CD4-positive, alpha-beta memory T cell (primary cell): Measurements from ENCODE around the gene ZNF446. TPM values are rescaled to one million over a fixed set of nuclear protein-coding genes. Genes with fewer than 3 reads are reported as not detected.
"Not testable (repeated sequence)": the region's sequence is repeated elsewhere in the genome, so short reads cannot be mapped to it uniquely, and the experiment has no call there.

Experiments used
- CTCF ChIA-PET: fragments of 350-600 bp; sonication (Branson Sonifier 250); formaldehyde crosslinking; loops from one replicate; lab custom pipeline; 2021; ENCODE audit warnings: inconsistent platforms; ENCODE audit not compliant: partially characterized antibody; lab: Charles Lee
- POLR2A ChIA-PET: fragments of 350-600 bp; sonication (Branson Sonifier 250); formaldehyde crosslinking; loops from one replicate; lab custom pipeline; 2021; ENCODE audit not compliant: partially characterized antibody; lab: Charles Lee
- DNase-seq, 5 donors: peaks; one replicate each; pipeline versions ENCODE4 v3.0.0 to v3.0.0-alpha.2; 2020 to 2022; ENCODE audit warnings: mixed read lengths in 1 of 5
- H3K27ac ChIP-seq: one replicate; pipeline ENCODE4 v1.7.0; 2013; ENCODE audit warnings: low read depth, low read length
- H3K27me3 ChIP-seq: 2 replicates; pipeline ENCODE4 v1.7.0; 2013; ENCODE audit warnings: mild to moderate bottlenecking, low read length, moderate library complexity; ENCODE audit not compliant: insufficient read depth
- H3K36me3 ChIP-seq: 2 replicates; pipeline ENCODE4 v1.7.0; 2013; ENCODE audit warnings: mild to moderate bottlenecking, low read length, moderate library complexity; ENCODE audit not compliant: insufficient read depth
- H3K4me1 ChIP-seq: 2 replicates; pipeline ENCODE4 v1.7.0; 2013; ENCODE audit warnings: mild to moderate bottlenecking, low read length, moderate library complexity; ENCODE audit not compliant: insufficient read depth
- H3K4me3 ChIP-seq, 2 donors: one replicate each; pipeline ENCODE4 v1.7.0; 2013; ENCODE audit warnings: low read length in 2 of 2, mild to moderate bottlenecking in 1 of 2
- H3K9me3 ChIP-seq, 2 donors: one replicate each; pipeline ENCODE4 v1.7.0; 2013; ENCODE audit warnings: low read length in 2 of 2, control low read depth in 1 of 2; ENCODE audit not compliant: control insufficient read depth in 1 of 2
- H3K27ac Mint-ChIP-seq, 7 donors: one replicate each; pipeline ENCODE4 v1.8.0; 2020 to 2021; ENCODE audit warnings: mixed read lengths in 7 of 7, mild to moderate bottlenecking in 6 of 7, inconsistent platforms in 3 of 7, moderate library complexity in 3 of 7
- H3K27me3 Mint-ChIP-seq, 2 donors: one replicate each; pipeline ENCODE4 v1.8.0; 2020 to 2021; ENCODE audit warnings: mixed read lengths in 2 of 2
- H3K36me3 Mint-ChIP-seq, 2 donors: one replicate each; pipeline ENCODE4 v1.8.0; 2020 to 2021; ENCODE audit warnings: mixed read lengths in 2 of 2, inconsistent platforms in 1 of 2, mild to moderate bottlenecking in 1 of 2
- H3K4me1 Mint-ChIP-seq, 4 donors: one replicate each; pipeline ENCODE4 v1.8.0; 2020 to 2021; ENCODE audit warnings: mixed read lengths in 4 of 4, mild to moderate bottlenecking in 1 of 4
- H3K4me3 Mint-ChIP-seq, 8 donors: one replicate each; pipeline ENCODE4 v1.8.0; 2020 to 2021; ENCODE audit warnings: mixed read lengths in 8 of 8, mild to moderate bottlenecking in 7 of 8, moderate library complexity in 6 of 8, inconsistent platforms in 3 of 8
- H3K9me3 Mint-ChIP-seq, 8 donors: one replicate each; pipeline ENCODE4 v1.8.0; 2020 to 2021; ENCODE audit warnings: mixed read lengths in 8 of 8, mild to moderate bottlenecking in 5 of 8, inconsistent platforms in 3 of 8, moderate library complexity in 1 of 8
- intact Hi-C: fragments of 100-400 bp; cut with micrococcal nuclease; formaldehyde crosslinking; loops from one replicate; pipeline ENCODE4 v1.15.1; 2023
- polyA plus RNA-seq, 2 donors: library from polyadenylated mRNA; unstranded; fragments of 300-500 nt; fragmentation: Illumina TruSeq; gene quantifications; one replicate each; pipeline ENCODE4 v1.2.3, GENCODE V29; 2021
- total RNA-seq, 2 experiments: library from RNA; stranded (reverse); gene quantifications; one replicate each; pipeline ENCODE4 v1.2.3, GENCODE V29; 2021

ZNF446 gene
- total and polyA plus RNA-seq, 4 experiments from 2014 or later, result 1.4 to 19.5 (median 10.9) TPM

- H3K4me1 ChIP-seq, result peaks cover 18% of the 10 kb centered on the region
- H3K36me3 ChIP-seq, CTCF ChIA-PET, H3K9me3 ChIP-seq, H3K27ac Mint-ChIP-seq, intact Hi-C loops, DNase-seq, H3K27ac ChIP-seq, H3K4me3 Mint-ChIP-seq, H3K27me3 ChIP-seq, H3K4me3 ChIP-seq: not testable (repeated sequence)
- POLR2A ChIA-PET, result interaction anchor here (1.6 kb wide), 1 partner anchor 8 kb away, joined by 5 read pairs; the partner anchor contains the start of gene ZNF324B
- Mint-ChIP-seq H3K4me1 (peaks cover 12 to 30% (median 16%) of the 10 kb centered on the region in 4 donors), H3K9me3 (peaks cover 3 to 22% (median 16%) of the 10 kb centered on the region in 8 donors), H3K27me3 (peaks cover 7 to 11% of the 10 kb centered on the region in 2 donors), H3K36me3 (peaks cover 16 to 17% of the 10 kb centered on the region in 2 donors)
Measured at GRCh38 chr19:58442986-58443385, 33.2 kb upstream of the ZNF446 start.

GRCh38 chr19:58448860-58449259 is 27.3 kb upstream of the ZNF446 start:
- H3K9me3 Mint-ChIP-seq, result peaks cover 0 to 17% (median 5%) of the 10 kb centered on the region in 8 donors
- H3K27me3 ChIP-seq, DNase-seq, POLR2A ChIA-PET, H3K9me3 ChIP-seq, intact Hi-C loops, H3K36me3 ChIP-seq, H3K27ac Mint-ChIP-seq, CTCF ChIA-PET, H3K27ac ChIP-seq, H3K4me1 ChIP-seq, H3K4me3 Mint-ChIP-seq, H3K4me3 ChIP-seq, H3K36me3 Mint-ChIP-seq: not testable (repeated sequence)
- H3K4me1 Mint-ChIP-seq, result peaks cover 12 to 24% (median 19%) of the 10 kb centered on the region in 4 donors
- peaks cover 8 to 15% of the 10 kb centered on the region in 2 donors for H3K27me3 Mint-ChIP-seq

- H3K36me3 ChIP-seq, DNase-seq, H3K9me3 ChIP-seq, intact Hi-C loops, H3K4me3 Mint-ChIP-seq, H3K4me3 ChIP-seq, H3K27ac ChIP-seq, H3K27me3 ChIP-seq, H3K4me1 ChIP-seq, H3K27ac Mint-ChIP-seq, POLR2A ChIA-PET: not testable (repeated sequence)
- peaks cover 0 to 17% (median 5%) of the 10 kb centered on the region in 8 donors for H3K9me3 Mint-ChIP-seq
- peaks cover 6 to 15% of the 10 kb centered on the region in 2 donors for H3K27me3 Mint-ChIP-seq
- CTCF ChIA-PET, result interaction anchor here (1.3 kb wide), 1 partner anchor 64 kb away, joined by 3 read pairs; no protein-coding TSS in a partner anchor
- H3K4me1 Mint-ChIP-seq, result peaks cover 13 to 31% (median 19%) of the 10 kb centered on the region in 4 donors
- peaks cover 12 to 14% of the 10 kb centered on the region in 2 donors for H3K36me3 Mint-ChIP-seq
Measured at GRCh38 chr19:58449980-58450379, 26.2 kb upstream of the ZNF446 start.

- H3K4me3 Mint-ChIP-seq, result peak overlapping the region; percentile 85 to 93 (median 88)
- peaks cover 6 to 14% of the 10 kb centered on the region in 2 donors for H3K27me3 Mint-ChIP-seq
- no peaks in the 10 kb centered on the region for H3K36me3 ChIP-seq
- ChIA-PET CTCF (interaction anchor here (0.8 to 1.0 kb wide), 2 partner anchors 42 to 68 kb away, joined by 3 read pairs; partner anchors contain the start of gene ZNF584), POLR2A (interaction anchor here (0.8 to 2.4 kb wide), 11 partner anchors 8 to 268 kb away, joined by 3 to 18 read pairs (median 5); partner anchors contain the start of genes TRIM28, ZBTB45, ZNF132 and ZNF274)
- intact Hi-C loops, result loop anchor here (1.0 kb wide), 8 partner anchors 11 to 269 kb away; partner anchors contain the start of genes ERVK3-1, ZNF132, ZNF584 and ZNF837
- peaks cover 7% of the 10 kb centered on the region for H3K4me1 ChIP-seq
- H3K9me3 Mint-ChIP-seq, result peaks cover 0 to 17% (median 5%) of the 10 kb centered on the region in 8 donors
- peaks cover 13 to 31% (median 19%) of the 10 kb centered on the region in 4 donors for H3K4me1 Mint-ChIP-seq
- H3K9me3 ChIP-seq, result no peaks in the 10 kb centered on the region
- H3K27ac ChIP-seq, result peak overlapping the region; percentile 67
- H3K27ac Mint-ChIP-seq, result peak overlapping the region; percentile 67 to 93 (median 84)
- no peaks in the 10 kb centered on the region for H3K27me3 ChIP-seq
- H3K4me3 ChIP-seq, result peak overlapping the region; percentile 60 to 69
- H3K36me3 Mint-ChIP-seq, result peaks cover 12 to 14% of the 10 kb centered on the region in 2 donors
- DNase-seq, result no peak
Measured at GRCh38 chr19:58450856-58451357, 25.2 kb upstream of the ZNF446 start.

GRCh38 chr19:58451358-58452101 is 24.6 kb upstream of the ZNF446 start, which contains the start of gene ZNF324B:
TSS of gene ZNF324B (plus strand) at chr19:58451622. CDS start at chr19:58453702, 2,080 bp downstream.
- peak within 1 kb of the TSS; percentile 67 to 93 (median 84) for H3K27ac Mint-ChIP-seq
- H3K4me1 Mint-ChIP-seq, result peaks cover 13 to 31% (median 19%) of the 10 kb centered on the region in 4 donors
- Histone ChIP-seq H3K36me3 (peaks cover 2% of the 10 kb centered on the region), H3K4me1 (peaks cover 7% of the 10 kb centered on the region), H3K27ac (peak within 1 kb of the TSS; percentile 67), H3K27me3 (no peaks in the 10 kb centered on the region), H3K4me3 (peak within 1 kb of the TSS; percentile 60 to 69), H3K9me3 (no peaks in the 10 kb centered on the region)
- ChIA-PET POLR2A (interaction anchor here (0.7 to 2.4 kb wide), 12 partner anchors 9 to 268 kb away, joined by 3 to 18 read pairs (median 5); partner anchors contain the start of genes TRIM28, ZBTB45, ZNF132 and ZNF274), CTCF (interaction anchor here (0.6 to 1.0 kb wide), 3 partner anchors 43 to 121 kb away, joined by 3 read pairs; partner anchors contain the start of gene ZNF584)
- H3K36me3 Mint-ChIP-seq, result peaks cover 13 to 15% of the 10 kb centered on the region in 2 donors
- H3K9me3 Mint-ChIP-seq, result peaks cover 0 to 17% (median 5%) of the 10 kb centered on the region in 8 donors
- DNase-seq, result peak; percentile 96 to 97 (median 96)
- intact Hi-C loops, result loop anchor here (1.0 kb wide), 8 partner anchors 11 to 269 kb away; partner anchors contain the start of genes ERVK3-1, ZNF132, ZNF584 and ZNF837
- H3K27me3 Mint-ChIP-seq, result peaks cover 6 to 11% of the 10 kb centered on the region in 2 donors
- H3K4me3 Mint-ChIP-seq, result peak within 1 kb of the TSS; percentile 85 to 93 (median 88)

- intact Hi-C loops, result no loop called here
- H3K27me3 Mint-ChIP-seq, result peaks cover 1 to 4% of the 10 kb centered on the region in 2 donors
- peak overlapping the region in 4 of 7 donors; percentile 10 to 78 (median 45) for H3K27ac Mint-ChIP-seq
- ChIA-PET POLR2A (interaction anchor here (0.5 to 1.1 kb wide), 2 partner anchors 10 to 13 kb away, joined by 3 read pairs; partner anchors contain the start of gene ZNF324), CTCF (interaction anchor here (1.4 kb wide), 1 partner anchor 10 kb away, joined by 4 read pairs; no protein-coding TSS in a partner anchor)
- peaks cover 0 to 10% (median 0%) of the 10 kb centered on the region in 8 donors for H3K9me3 Mint-ChIP-seq
- H3K36me3 Mint-ChIP-seq, result peaks cover 13 to 24% of the 10 kb centered on the region in 2 donors
- peak overlapping the region in 5 of 8 donors; percentile 29 to 70 (median 58) for H3K4me3 Mint-ChIP-seq
- DNase-seq, result no peak
- H3K36me3 ChIP-seq, result peaks cover 4% of the 10 kb centered on the region
- H3K4me1 ChIP-seq, result peaks cover 7% of the 10 kb centered on the region
- H3K27ac ChIP-seq, result no peak overlapping the region
- H3K4me1 Mint-ChIP-seq, result peaks cover 16 to 31% (median 20%) of the 10 kb centered on the region in 4 donors
- no peaks in the 10 kb centered on the region for H3K9me3 ChIP-seq
- H3K27me3 ChIP-seq, result no peaks in the 10 kb centered on the region
- no peak overlapping the region for H3K4me3 ChIP-seq
Measured at GRCh38 chr19:58453743-58454142, 22.4 kb upstream of the ZNF446 start.
